ENCODE results near the gene AOPEP. TPM values are rescaled to one million over a fixed set of nuclear protein-coding genes. Genes with fewer than 3 reads are reported as not detected.

Gene AOPEP
- total and polyA plus RNA-seq, 3 donors from 2014 or later, result 31.4 to 95.0 (median 80.4) TPM

DNA sequence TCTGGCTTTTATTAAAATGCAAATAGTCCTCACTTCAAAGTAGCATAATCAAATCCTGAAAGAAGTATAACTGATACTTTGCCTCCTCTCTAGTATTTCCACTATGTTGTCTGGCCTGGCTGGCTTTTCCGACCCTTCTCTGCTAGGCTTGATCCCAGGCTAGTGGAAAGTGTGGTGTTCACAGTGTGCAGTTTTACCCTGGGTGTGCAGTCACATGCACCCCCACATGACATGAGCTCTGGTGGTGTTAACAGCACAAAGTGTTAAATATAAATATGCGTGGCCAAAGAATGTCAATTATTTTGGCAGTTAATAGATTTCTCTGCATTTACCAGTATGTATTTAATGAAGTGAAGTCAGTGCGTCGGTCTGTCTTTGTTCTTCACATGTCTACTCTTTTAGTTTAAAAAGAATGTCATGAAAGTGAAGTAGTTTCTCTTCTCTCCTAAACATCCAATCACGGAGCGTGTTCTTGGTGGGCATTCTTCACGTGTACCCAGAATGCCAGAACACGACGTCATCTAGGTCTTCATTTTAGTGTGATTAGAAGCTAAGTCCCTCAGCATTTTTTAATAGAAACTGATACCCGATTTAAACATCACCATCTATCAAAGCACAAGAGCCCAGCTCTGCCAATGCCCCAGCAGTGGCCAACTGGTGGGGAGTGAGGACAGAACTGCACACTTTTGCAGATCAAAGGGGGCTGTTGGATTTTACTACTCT lies 304.6 kb downstream of the AOPEP start:
- TF ChIP-seq POLR2A (IDR thresholded peaks at IDR 0.05), result no peak
- TF ChIP-seq, protein P1, sequence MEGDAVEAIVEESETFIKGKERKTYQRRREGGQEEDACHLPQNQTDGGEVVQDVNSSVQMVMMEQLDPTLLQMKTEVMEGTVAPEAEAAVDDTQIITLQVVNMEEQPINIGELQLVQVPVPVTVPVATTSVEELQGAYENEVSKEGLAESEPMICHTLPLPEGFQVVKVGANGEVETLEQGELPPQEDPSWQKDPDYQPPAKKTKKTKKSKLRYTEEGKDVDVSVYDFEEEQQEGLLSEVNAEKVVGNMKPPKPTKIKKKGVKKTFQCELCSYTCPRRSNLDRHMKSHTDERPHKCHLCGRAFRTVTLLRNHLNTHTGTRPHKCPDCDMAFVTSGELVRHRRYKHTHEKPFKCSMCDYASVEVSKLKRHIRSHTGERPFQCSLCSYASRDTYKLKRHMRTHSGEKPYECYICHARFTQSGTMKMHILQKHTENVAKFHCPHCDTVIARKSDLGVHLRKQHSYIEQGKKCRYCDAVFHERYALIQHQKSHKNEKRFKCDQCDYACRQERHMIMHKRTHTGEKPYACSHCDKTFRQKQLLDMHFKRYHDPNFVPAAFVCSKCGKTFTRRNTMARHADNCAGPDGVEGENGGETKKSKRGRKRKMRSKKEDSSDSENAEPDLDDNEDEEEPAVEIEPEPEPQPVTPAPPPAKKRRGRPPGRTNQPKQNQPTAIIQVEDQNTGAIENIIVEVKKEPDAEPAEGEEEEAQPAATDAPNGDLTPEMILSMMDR (IDR thresholded peaks at IDR 0.05), result no peak
- H3K4me1 ChIP-seq, result peaks cover 4% of the 10 kb centered on the region
- no peaks in the 10 kb centered on the region for H3K27me3 ChIP-seq
- H3K4me3 ChIP-seq, result no peak overlapping the region
- no peaks in the 10 kb centered on the region for H3K9me3 ChIP-seq
- 81 to 86% methylated on average over 10 of the region's 10 CpGs for WGBS, 2 donors
- H3K27ac ChIP-seq, result no peak overlapping the region
- no peak for DNase-seq
- intact Hi-C loops (cut with DNase I; ENCODE audit: low total_unique reads), result no loop called here
- H3K36me3 ChIP-seq (ENCODE audit: low read depth, missing control alignments), result no peaks in the 10 kb centered on the region

DNA sequence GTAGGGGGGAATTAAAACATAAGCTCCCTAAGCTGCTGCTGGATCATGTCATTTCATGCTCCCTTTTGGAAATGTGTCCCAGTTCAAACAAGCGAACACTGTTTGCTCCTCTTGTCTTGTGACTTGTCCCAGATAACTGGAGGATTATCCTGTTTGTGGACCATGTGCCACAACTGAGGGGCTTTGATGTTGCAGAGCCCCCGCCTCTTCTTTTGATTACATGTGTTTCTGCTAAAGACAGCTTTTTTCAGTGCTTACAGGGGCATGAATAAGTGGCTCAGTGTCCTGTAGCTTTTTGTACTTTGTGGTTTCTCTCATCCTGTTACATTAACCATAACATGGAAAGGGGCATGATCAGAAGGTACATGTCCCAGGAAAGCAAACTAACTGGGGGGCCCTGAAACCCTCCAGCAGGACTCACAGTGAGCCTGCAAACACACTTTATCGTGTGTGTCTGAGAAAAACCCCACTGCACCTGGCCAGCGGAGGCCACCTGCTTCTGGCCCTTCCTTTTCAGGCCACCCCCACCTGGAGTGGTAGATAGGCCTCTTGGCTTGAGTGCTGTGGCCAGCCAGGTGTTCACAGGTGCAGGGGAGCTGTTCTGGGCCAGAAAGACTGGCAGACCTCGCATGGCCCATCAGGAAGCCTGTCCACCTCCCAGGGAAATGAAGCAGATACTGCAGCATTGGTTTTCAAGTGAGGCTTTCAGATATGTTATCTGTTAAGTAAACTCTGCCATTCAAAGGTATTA lies 305.4 kb downstream of the AOPEP start:
- 87 to 93% methylated on average over 3 to 5 of the region's 5 CpGs for WGBS, 2 donors
- Histone ChIP-seq H3K27me3 (no peaks in the 10 kb centered on the region), H3K9me3 (no peaks in the 10 kb centered on the region), H3K36me3 (ENCODE audit: low read depth, missing control alignments) (no peaks in the 10 kb centered on the region), H3K4me1 (peaks cover 4% of the 10 kb centered on the region), H3K4me3 (no peak overlapping the region), H3K27ac (no peak overlapping the region)
- TF ChIP-seq POLR2A (IDR thresholded peaks at IDR 0.05), result no peak
- TF ChIP-seq, protein P1 (IDR thresholded peaks at IDR 0.05), result no peak
- no peak for DNase-seq
- intact Hi-C loops (cut with DNase I; ENCODE audit: low total_unique reads), result no loop called here

DNA sequence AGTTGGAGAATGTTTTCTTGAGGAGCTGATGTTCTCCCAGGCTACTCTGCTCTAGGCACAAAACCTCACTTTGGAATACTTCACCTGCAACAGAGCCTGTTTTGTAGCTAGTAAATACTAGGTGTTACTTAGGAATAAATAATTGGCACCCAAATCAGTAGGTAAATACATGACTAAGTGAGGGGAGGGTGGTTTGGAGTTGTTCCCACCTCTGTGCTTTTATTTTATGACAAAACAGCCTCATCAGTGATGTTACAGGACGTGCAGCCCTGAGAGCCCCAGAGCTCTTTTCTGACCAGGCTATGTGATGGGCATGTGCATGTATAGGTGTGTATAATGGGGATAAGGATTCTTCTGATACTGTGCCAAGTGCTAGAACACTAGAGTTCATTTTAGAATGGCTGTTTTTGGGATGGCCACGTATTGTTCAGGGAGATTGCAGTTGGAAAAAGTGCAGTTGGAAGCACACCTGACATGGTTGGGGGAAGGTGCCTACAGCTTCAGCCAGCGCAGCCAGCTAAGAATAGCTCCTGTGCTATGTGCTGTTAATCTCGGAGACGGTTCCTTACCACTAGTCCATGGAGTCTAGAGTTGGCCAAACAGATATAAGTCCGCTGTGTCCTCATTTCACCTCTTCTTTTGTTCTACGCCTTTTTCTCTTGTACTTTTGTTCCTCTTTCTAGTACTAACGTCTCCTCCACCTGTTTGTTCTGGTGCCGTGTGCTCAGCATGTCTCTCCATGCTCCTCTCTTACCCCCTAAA lies 306.3 kb downstream of the AOPEP start:
- Histone ChIP-seq H3K4me1 (peaks cover 4% of the 10 kb centered on the region), H3K36me3 (ENCODE audit: low read depth, missing control alignments) (no peaks in the 10 kb centered on the region), H3K4me3 (no peak overlapping the region), H3K27ac (no peak overlapping the region), H3K9me3 (no peaks in the 10 kb centered on the region), H3K27me3 (no peaks in the 10 kb centered on the region)
- intact Hi-C loops (cut with DNase I; ENCODE audit: low total_unique reads), result no loop called here
- 53 to 57% methylated on average over 9 of the region's 9 CpGs for WGBS, 2 donors
- no peak for TF ChIP-seq POLR2A (IDR thresholded peaks at IDR 0.05)
- TF ChIP-seq, protein P1 (IDR thresholded peaks at IDR 0.05), result no peak
- DNase-seq, result no peak

DNA sequence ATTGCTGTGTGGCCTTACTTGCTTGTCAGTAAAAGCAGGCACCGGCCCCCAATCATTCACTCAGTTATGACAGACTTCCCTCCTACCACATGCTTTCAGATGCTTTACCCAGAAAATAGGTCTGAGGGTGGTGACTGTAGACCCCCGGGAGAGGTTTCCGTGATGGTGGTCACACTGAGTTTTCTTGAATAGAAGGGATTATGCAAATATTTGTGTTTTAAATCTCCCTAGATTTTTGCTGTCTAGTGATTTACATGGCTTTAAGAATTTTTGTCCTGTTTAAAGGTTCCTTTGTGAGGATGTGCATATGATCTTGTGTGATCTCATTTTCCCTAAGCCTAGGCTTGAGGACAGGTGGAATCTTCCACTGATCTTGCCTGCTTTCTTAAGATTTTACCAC lies 309.3 kb downstream of the AOPEP start:
- TF ChIP-seq, protein P1 (IDR thresholded peaks at IDR 0.05), result no peak
- no peak for TF ChIP-seq POLR2A (IDR thresholded peaks at IDR 0.05)
- no peak for DNase-seq
- no peaks in the 10 kb centered on the region for H3K27me3 ChIP-seq
- H3K27ac ChIP-seq, result no peak overlapping the region
- H3K9me3 ChIP-seq, result no peaks in the 10 kb centered on the region
- whole genome bisulfite sequencing, 2 donors, result 59 to 65% methylated on average over 3 of the region's 3 CpGs
- H3K4me3 ChIP-seq, result no peak overlapping the region
- H3K4me1 ChIP-seq, result peaks cover 4% of the 10 kb centered on the region
- intact Hi-C loops (cut with DNase I; ENCODE audit: low total_unique reads), result no loop called here
- no peaks in the 10 kb centered on the region for H3K36me3 ChIP-seq (ENCODE audit: low read depth, missing control alignments)

All from testis (tissue), 3 donors.